MV-4-11 (cell line): ENCODE data around the gene LCN1.

ENCODE experiments used
- DNase-seq: peaks from one replicate; lab custom pipeline; 2025; lab: John Stamatoyannopoulos, UW

Gene LCN1

GRCh38 chr9:135567311-135567710, 46.1 kb downstream of the LCN1 start:
- no peak for DNase-seq

- DNase-seq = no peak
These were observed 46.8 kb downstream of the LCN1 start for GRCh38 chr9:135568026-135568425.

- DNase-seq = no peak
These were observed 49.2 kb downstream of the LCN1 start for GRCh38 chr9:135570456-135570855.

GRCh38 chr9:135572233-135572632, 51.0 kb downstream of the LCN1 start:
- no peak for DNase-seq

- no peak for DNase-seq
These were observed 51.9 kb downstream of the LCN1 start for GRCh38 chr9:135573124-135573523.

GRCh38 chr9:135574331-135574730, 53.1 kb downstream of the LCN1 start:
- DNase-seq = no peak

GRCh38 chr9:135574943-135575342, 53.7 kb downstream of the LCN1 start:
- DNase-seq = no peak
